Liver (tissue), 3 donors: ENCODE data around the gene SMAD6.

Source experiments
- ATF3 ChIP-seq: IDR thresholded peaks from 2 replicates; pipeline ENCODE4 v1.6.1; 2016; ENCODE audit warnings: antibody characterized with exemption
- CTCF ChIP-seq: fragments of 150-350 bp; IDR thresholded peaks from 2 replicates; pipeline ENCODE4 v1.5.1; 2017; ENCODE audit warnings: improper control_type of control experiment, low read depth, low read length; ENCODE audit not compliant: missing input control
- FOXA1 ChIP-seq: IDR thresholded peaks from 2 replicates; pipeline ENCODE4 v1.6.1; 2016; ENCODE audit warnings: antibody characterized with exemption
- GABPA ChIP-seq, 2 donors: IDR thresholded peaks in 1 of 2; conservative IDR thresholded peaks in 1 of 2; 2 replicates each; pipeline ENCODE4 v1.6.1; 2016; ENCODE audit warnings: antibody characterized with exemption in 2 of 2, mild to moderate bottlenecking in 1 of 2, moderate library complexity in 1 of 2
- JUND ChIP-seq, 2 donors: IDR thresholded peaks; 2 replicates each; pipeline ENCODE4 v1.6.1; 2016; ENCODE audit warnings: antibody characterized with exemption in 2 of 2
- MAX ChIP-seq: IDR thresholded peaks from 2 replicates; pipeline ENCODE4 v1.6.1; 2016; ENCODE audit warnings: antibody characterized with exemption
- NR2F2 ChIP-seq: IDR thresholded peaks from 2 replicates; pipeline ENCODE4 v1.6.1; 2016; ENCODE audit warnings: antibody characterized with exemption
- RAD21 ChIP-seq, 2 donors: IDR thresholded peaks; 2 replicates each; pipeline ENCODE4 v1.6.1; 2016; ENCODE audit warnings: antibody characterized with exemption in 2 of 2, mild to moderate bottlenecking in 2 of 2
- REST ChIP-seq: IDR thresholded peaks from 2 replicates; pipeline ENCODE4 v1.6.1; 2016; ENCODE audit warnings: antibody characterized with exemption, mild to moderate bottlenecking
- RXRA ChIP-seq, 2 donors: IDR thresholded peaks; 2 replicates each; pipeline ENCODE4 v1.6.1; 2017 to 2018; ENCODE audit warnings: antibody characterized with exemption in 2 of 2, mild to moderate bottlenecking in 1 of 2
- SP1 ChIP-seq: IDR thresholded peaks from 2 replicates; pipeline ENCODE4 v1.6.1; 2018; ENCODE audit warnings: antibody characterized with exemption, mild to moderate bottlenecking
- TAF1 ChIP-seq: conservative IDR thresholded peaks from 2 replicates; pipeline ENCODE4 v1.6.1; 2016; ENCODE audit warnings: antibody characterized with exemption, mild to moderate bottlenecking
- YY1 ChIP-seq: IDR thresholded peaks from 2 replicates; pipeline ENCODE4 v1.6.1; 2016; ENCODE audit warnings: antibody characterized with exemption, mild to moderate bottlenecking
- donor health status: healthy.
- donor health status: healthy.

- TF ChIP-seq CTCF (no peak), ATF3 (no peak), MAX (no peak), FOXA1 (no peak), REST (no peak), RAD21 (IDR thresholded peaks at IDR 0.05) (no peak), JUND (IDR thresholded peaks at IDR 0.05) (no peak), GABPA (IDR thresholded peaks at IDR 0.05 in 1 of 2, conservative IDR thresholded peaks at IDR 0.05 in 1 of 2) (no peak), SP1 (no peak), NR2F2 (no peak), YY1 (no peak), RXRA (IDR thresholded peaks at IDR 0.05) (no peak), TAF1 (no peak)
These were observed 55.5 kb downstream of the SMAD6 start for GRCh38 chr15:66757521-66757920.
